Astrocyte (in vitro differentiated cells and primary cell): ENCODE measurements around the gene UBALD1.

Experiments
- CTCF ChIP-seq: IDR thresholded peaks from 2 replicates; pipeline ENCODE4 v1.5.1; 2011; ENCODE audit warnings: low read depth, mild to moderate bottlenecking, inconsistent platforms, low read length, moderate library complexity; ENCODE audit not compliant: insufficient read depth
- EZH2 ChIP-seq: IDR thresholded peaks from 2 replicates; pipeline ENCODE4 v1.6.1; 2012; ENCODE audit warnings: mild to moderate bottlenecking, low read length, inconsistent platforms; ENCODE audit not compliant: insufficient read depth

GRCh38 chr16:4640572-4641305 lies 26.1 kb upstream of the UBALD1 start:
- no peak for TF ChIP-seq CTCF
- no peak for TF ChIP-seq EZH2
